ENCODE measurements around the gene CASP1.
"Not testable (repeated sequence)": the region's sequence is repeated elsewhere in the genome, so short reads cannot be mapped to it uniquely, and the experiment has no call there.

Gene CASP1

DNA sequence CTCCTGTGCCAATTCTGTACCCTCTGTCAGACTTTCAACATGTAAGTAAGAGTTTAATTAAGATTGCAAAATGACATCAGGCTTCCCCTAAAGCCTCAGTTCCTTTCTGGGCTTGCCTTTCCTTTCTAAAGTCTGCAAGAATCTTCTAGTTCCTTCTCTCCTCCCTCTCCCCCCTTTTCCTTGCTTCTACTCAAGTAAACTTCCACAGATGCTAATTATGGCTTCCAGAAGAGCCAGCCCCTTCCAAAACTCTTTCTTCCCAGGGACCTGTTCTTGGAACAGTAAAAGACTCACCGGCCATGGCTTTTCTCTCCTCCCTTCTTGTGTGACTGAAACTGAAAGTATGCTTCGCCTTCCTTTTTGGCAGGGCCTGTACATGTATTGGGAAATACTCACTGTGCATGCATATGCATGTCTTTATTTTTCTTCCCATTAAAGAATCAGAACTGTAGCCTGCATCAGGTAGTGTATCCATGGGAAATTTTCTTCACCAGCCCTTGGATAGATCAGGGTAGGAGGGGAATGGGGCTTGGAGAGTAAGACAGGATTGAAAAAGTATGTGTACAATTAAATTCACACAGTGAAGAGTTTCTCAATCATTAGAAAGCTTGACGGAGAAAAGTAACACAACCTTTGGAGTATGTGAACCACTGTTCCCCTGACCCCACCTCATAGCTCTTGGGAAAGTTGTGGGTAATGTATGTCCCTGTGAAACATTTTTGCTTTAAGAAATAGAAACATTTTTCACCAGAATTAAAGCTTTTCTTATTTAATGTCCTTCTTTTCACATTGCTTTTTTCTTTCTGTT, at the start of gene CASP1:
CASP1 (minus strand) TSS at position 332 of the 808 bp plus-strand sequence; CDS start at position 301, 31 bp downstream.
- DNase-seq, result peak; percentile 79

DNA sequence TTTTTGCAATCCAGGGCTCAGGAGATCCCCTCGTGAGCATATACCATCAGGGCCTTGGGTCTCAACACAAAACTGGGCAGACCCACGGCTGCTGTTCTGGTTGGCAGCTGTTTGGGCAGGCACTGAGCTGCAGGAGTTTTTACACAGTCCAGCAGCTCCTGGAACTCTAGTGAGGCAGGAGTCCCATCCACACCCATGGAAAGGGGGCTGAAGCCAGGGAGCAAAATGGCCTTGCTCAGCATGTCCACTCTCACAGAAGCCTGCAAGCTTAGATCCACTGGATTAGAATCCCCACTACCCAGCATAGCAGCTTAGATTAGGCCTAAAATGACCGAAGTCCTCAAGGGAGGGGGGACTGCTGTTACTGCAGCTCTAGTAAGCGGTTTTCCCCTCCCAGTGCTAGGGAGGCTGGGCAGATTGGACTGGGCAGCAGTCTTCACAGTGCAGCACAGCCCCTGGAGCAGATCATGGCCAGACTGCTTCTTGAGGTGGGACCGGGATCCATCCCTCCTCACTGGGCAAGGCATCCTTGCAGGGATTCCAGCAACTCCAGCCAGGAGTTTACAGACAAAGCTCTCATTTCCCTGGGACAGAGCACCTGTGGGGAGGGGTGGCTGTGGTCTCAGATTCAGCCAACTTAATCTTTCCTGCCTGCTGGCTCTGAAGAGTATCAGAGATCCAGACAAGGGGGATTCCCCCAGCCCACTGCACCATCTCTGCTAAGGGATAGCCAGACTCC, 46.6 kb upstream of the CASP1 start:
- no peak for DNase-seq

DNA sequence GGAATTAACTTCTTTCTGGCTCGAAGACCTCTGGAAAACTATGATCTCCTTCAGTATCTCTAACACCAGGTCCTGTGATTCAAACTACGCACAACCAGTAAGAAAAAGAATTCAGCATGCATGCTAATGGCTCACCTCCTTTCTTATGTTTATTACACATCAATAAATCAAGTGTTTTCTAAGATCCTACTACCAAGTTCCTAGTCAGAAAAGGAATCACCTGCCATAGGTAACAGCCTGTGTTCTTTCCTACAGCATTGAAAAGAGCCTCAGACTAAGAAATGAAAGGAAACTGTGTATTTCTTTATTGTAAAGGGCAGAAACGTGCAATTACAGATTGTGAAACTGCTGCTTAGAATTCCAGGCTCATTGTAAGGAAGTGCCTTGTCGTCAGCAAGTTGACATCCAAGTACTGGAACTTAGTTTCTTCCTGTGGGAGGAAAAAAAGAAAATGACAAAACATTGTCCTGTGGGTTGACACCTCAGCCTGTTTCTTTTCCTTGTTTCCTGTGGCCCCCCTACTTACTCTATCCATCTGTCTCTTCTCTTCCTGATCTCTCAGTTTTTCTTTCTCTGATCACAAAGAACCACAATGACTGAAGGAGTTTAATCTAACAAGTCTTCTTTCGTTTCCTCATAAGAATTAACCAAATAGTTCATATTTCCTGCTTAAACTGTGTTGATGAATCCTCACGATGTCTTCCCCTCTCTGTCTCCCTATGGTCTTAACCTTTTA, 45.4 kb upstream of the CASP1 start:
- DNase-seq, result peak; percentile 4

DNA sequence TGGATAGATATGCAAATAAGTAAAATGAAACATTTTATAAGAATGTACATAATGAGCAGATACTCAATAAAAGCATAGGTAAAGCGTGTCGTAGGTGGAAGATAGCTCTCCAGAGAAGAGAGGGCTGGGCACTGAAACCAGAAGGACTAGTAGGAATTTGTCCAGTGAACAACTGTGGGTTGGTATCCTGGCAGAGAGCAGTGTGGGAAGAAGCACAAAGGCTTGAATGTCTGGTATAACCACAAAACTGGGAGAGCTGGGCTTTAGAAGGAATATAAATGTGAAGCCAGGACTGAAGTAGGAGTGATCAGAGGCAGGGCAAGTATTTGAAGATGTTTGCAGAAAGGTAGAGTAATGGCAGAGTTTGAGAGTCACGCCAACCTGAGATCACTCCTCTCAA, 43.3 kb upstream of the CASP1 start:
- DNase-seq, result no peak

DNA sequence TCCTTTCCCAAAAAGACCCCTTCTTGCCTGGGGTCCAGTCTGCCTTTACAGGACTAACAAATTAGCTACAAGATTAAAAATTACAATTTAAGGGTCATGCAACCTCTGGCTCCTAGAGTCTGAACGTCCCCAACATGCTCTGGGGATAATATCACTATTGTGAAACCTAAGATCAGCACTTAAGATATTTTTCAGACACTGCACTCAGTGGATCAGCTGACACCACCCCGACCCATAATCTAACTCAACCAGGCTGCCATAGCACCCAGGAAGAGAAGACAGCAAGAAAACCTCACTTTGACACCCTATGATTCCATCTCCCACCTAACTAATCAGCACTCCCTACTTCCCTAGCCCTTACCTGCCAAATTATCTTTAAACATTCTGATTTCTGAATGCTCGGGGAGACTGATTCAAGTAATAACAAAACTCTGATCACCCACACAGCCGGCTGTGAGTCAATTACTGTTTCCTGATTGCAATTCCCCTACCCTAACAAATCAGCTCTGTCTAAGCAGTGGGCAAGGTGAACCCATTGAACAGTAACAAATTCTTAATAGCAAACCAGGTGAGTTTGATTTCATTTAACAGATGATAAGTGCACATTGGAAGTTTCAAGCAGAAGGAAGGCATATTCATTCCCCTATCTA, 42.3 kb upstream of the CASP1 start:
- DNase-seq, result not testable (repeated sequence)

DNA sequence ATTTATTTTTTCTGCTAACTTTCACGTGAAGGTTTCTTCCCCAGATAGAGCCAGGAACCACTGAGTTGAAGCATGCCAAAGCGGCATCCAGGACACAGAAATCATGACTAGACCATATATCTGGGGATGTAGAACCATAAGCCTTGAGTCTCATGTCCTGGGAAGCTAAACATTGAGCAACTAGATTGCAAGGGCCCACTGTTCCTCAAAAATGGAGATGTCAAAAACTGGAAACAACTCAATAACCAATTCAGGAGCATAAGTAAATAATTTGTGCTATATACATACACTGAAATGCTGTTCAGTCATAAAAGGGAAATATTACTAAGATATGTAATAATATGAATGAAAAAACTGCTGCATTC, 39.2 kb upstream of the CASP1 start:
- no peak for DNase-seq

DNA sequence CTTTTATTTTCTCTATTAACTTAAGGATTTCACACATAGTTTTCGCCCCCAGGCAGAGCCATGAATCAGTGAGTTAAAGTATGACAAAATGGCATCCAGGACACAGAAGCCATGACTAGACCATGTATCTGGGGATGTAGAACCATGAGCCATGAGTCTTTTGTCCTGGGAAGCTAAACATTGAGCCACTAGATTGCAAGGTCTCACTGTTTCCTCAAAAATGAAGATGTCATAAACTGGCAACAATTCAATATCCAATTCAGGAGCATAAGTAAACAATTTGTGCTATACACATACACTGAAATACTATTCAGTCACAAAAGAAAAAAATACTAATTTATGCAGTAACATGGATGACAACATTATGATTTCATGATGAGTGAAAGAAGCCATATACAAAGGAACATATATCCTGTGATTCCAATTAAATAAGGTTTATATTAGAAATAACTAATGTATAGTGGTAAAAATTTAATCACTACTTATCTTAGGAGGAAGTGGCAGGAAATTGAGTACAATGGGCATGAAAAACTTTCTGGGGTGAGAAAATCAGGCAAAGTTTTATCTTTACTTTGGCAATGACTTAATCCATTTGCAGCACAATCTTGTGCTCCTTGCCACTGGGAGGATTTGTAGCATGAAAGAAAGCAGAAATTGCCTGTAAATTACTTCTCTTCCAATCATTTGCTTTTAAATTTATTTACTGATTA, 38.7 kb upstream of the CASP1 start:
- no peak for DNase-seq

DNA sequence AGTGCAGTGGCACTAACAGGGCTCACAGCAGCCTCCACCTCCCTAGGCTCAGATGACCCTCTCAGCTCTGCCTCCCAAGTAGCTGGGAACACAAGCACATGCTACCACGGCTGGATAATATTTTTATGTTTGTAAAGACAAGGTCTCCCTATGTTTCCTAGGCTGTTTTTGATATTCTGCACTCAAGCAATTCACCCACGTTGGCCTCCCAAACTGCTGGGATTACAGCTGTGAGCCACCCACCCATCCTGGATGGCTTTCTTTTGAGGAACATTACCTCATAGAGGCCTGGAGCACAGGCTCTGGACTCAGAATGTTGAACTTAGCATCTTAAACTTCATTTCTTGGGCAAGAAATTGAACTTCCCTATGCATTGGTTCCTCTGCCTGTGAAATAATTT, 37.1 kb upstream of the CASP1 start:
- DNase-seq, result not testable (repeated sequence)

DNA sequence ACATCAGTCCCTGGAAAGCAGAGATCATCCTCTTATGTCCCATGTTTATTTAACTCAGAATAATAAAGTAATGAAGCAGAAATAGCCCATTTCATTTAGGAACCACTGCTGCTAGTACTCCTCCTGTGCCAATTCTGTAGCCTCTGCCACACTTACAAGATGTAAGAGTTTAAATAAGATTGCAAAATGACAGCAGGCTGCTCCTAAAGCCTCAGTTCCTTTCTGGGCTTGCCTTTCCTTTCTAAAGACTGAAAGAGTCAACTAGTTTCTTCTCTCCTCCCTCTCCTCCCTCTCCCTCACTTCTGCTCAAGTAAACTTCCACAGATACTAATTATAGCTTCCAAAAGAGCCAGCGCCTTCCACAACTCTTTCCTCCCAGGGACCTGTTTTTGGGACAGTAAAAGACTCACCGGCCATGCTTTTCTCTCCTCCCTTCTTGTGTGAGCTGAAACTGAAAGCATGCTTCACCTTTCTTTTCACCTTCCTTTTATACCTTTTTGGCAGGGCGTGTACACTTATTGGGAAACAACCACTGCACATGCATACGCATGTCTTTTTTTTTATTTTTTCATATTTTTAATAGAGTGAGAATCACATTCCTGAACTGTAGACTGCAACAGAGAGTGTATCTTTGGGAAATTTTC, 36.3 kb upstream of the CASP1 start:
- no peak for DNase-seq

DNA sequence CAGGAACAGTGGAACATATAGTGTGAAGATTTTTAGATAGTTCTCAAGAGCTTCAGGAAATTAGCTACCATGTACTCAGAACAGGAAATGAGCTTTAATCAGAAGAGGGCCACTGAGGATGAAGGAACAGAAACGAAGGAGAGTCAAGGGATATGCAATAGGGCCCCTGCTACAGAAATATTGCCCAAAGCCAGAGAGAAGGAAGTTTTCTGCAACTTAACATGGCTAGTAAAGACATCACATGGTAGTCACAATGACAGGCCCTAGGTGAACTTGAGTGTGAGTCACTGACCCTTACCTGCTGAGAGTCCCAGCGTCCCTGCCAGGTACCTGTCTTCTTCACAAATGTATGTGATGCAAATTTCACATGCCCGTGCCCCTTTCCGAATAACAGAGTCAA, 35.4 kb upstream of the CASP1 start:
- DNase-seq, result no peak

DNA sequence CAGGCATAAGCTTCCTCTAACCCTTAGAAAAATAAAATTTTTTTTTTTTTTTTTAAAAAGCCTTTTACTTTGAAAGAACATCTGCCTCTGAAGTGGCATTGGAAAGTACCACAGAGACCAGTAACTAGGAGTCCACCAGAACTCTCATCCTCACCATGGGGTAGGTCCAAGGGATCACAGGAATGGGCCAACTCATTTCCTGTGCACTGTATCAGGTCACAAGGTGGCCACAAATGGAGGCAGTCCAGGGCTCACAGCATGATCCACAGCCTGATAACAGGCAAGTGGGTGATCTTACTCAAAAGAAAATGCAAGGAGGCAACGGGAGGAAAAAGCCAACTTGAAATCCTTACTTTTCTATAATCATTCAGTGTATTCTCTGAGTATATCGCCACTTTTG, 34.8 kb upstream of the CASP1 start:
- DNase-seq, result not testable (repeated sequence)

DNA sequence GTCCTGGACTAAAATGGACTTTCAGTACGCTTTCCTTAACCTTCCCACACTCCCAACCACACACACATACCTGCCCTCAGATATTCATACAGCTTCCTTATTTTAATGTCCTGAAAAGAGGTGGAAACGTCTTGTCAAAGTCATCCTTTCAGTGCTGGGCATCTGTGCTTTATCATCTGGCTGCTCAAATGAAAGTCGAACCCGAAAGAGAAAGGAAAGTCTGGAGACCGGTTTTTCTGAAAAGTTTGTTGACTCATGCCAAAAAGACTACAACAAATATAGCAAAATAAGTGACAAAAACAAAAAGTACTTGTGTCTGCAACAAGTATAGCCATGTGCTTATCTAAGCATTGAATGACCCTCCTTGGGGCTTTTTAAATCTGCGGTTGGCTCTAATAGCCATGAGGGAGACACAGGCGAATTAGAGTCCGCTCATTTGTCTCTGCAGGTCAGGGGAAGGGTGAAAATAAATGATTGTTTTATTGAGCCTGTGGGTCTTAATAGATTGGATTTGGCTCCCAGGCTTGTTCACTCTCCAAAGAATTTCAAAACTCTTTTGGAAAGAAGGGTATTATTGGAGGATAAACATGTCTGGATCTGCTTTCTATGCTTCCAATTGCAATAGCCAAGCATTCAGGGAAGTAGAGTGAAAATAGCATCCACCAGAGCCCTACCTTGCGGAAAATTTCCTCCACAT, 28.4 kb upstream of the CASP1 start:
- DNase-seq, result not testable (repeated sequence)

DNA sequence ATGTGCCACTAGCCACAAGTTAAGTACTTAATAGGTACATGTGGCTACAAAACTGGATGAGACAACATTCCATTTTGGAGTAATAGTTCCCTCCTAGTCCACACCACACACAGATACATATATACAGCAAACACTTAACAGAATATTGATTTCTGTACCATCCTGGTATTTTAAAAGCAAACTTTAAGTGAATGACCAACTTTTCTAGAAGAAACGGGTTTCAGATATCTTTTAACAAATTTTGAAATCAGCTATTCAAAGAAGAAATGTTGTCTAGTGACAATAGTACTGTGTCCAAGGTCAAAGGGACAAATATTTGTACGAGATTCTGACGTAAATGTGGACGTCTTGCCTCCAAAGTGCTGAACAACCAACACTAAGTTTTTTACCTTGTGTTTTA, 22.5 kb upstream of the CASP1 start:
- no peak for DNase-seq

DNA sequence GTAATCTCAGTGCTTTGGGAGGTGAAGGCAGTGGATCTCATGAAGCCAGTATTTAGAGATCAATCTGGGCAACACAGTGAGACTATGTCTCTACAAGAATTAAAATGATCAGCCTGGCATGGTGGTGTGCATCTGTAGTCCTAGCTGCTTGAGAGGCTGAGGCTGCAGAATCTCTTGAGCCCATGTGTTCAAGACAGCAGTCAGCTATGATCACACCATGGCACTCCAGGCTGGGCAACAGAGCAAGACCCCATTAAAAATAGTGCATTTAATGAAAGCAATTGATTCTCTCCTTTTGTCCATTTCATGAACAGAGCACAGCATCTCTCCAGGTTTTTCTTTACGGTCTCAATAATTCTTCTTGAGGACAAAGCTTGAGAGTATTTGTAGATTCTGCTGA, 21.5 kb upstream of the CASP1 start:
- no peak for DNase-seq

DNA sequence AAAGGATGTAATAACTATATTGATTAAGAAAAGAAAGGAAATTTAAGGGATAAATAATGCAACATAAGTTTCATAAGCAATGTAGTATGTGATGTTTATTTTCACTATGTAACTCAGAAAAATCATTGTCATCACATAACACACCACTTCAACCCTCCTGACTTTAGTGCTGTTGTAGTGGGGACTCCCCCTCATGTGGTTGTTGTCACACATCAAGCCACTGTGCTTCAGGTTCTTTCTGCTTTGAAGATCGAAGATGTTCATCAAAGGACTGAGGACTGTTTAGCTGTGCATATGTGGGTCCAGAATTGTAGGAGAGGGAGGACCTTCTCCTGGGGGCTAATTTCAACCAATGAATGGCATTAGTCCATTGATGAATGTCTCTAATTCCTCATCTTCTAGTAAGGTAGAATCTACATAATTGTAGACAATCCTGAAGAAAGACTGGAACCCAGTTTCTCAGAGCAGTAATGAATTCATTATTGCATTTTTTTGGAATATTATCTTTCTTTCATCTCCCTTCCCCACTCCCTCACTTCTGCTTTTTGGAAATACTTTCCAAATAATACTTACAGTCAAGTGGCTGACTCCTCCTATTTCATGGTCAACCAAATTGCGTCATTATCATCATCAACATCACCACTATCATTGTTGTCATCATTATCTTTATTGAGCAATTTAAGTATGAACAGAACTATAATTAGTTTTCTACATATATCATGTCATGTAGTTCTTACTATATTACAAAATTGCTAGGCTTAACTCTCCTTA, 20.0 kb upstream of the CASP1 start:
- DNase-seq, result no peak

DNA sequence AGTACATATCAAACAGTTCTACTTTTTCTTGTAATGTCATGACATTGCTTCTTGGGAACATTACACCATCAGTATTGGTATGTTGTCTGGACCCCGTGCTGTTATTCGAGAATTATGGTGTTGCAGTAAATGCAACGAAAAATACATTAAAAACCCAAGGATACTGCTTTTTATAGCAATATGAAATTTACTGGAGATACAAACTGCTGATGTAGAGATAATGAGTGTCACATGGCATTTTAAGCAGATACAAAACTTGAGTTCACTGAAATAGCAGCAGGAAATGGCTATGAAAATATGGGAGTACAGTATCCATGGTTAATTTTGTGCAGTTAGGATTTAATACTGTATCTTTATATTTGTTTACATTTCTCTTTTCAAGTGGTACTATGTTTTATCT, 17.5 kb upstream of the CASP1 start:
- DNase-seq, result no peak

DNA sequence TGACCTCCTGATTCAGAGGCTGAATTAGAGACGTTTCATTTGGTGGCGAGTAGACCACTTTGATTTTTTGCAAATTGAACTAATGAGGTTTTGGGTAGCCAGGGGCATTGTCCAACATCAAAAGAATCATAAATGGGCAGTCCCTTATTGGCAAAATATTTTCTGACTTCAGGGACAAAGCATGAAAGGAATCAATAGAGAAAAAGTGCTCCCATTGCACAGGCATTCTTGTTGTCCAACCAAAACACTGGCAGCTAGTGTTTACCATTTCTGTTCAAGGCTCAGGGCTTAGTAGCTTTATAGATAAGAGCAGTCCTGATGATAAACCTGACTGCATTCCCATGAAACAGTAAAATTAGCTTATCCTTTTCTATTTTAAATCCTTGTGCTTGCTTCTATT, 16.6 kb upstream of the CASP1 start:
- DNase-seq, result no peak

DNA sequence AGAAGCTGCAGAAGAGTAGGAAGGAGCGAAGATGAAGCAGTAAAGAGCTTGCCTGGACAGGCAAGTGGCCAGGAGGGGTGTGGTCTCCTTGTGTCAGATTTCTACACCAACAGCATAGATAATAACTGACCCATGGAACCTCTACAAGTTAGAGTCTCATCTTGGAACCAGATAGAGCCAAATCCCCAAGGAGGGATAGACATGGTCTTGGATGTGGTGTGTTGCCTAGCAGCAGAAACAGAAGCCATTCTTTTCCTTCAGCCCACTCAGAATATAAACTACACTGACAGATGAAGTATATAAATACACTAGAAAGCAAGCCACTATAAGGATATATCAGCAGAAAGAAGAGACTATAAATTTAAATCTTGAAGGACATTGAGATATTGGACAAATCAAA, 14.5 kb upstream of the CASP1 start:
- DNase-seq, result no peak

DNA sequence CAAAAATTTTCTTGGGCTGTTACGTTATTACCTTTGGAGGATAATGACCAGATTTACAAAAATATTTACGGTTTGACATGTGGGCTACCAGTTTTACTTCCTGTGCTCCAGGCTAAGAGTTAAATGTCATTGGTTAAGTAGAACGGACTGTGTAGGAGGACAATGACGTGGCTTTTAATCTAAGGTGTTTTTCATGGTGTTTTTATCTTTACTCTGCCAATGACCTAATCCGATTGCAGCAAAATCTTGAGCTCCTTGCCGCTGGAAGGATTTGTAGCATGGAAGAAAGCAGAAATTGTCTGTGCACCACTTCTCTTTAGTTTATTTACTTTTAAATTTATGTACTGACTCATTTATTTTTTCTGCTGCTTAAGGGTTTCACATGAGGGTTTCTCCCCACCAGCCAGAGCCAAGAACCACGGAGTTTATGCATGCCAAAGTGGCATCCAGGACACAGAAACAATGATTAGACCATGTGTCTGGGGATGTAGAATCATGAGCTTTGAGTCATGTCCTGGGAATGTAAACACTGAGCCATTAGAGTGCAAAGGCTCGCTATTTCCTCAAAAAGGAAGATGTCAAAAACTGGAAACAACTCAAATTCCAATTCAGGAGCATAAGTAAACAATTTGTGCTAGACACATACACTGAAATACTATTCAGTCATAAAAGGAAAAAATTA, 12.1 kb upstream of the CASP1 start:
- DNase-seq, result peak; percentile 98

Data from fibroblast of skin of right biceps (primary cell).